Activated CD8-positive, alpha-beta T cell treated with anti-CD3 and anti-CD28 coated beads for 36 hours (primary cell): ENCODE data around the gene HAUS8. TPM values are rescaled to one million over a fixed set of nuclear protein-coding genes. Genes with fewer than 3 reads are reported as not detected.

Experiments
- ATAC-seq: fragments of 200-7000 bp; cut with Tn5 transposase; one replicate; pipeline ENCODE4 v1.10.0; 2021; ENCODE audit warnings: mild to moderate bottlenecking, moderate library complexity
- CTCF ChIA-PET: fragments of 350-600 bp; sonication (Branson Sonifier 250); formaldehyde crosslinking; loops from one replicate; lab custom pipeline; 2021; ENCODE audit warnings: antibody characterized with exemption; lab: Charles Lee
- POLR2A ChIA-PET: fragments of 350-600 bp; sonication (Branson Sonifier 250); formaldehyde crosslinking; loops from one replicate; lab custom pipeline; 2021; ENCODE audit warnings: antibody characterized with exemption; lab: Charles Lee
- DNase-seq: peaks from one replicate; pipeline ENCODE4 v3.0.0-alpha.2; 2020
- H3K27ac Mint-ChIP-seq: one replicate; pipeline ENCODE4 v1.8.0; 2021; ENCODE audit warnings: mild to moderate bottlenecking, mixed read lengths
- H3K27me3 Mint-ChIP-seq: one replicate; pipeline ENCODE4 v1.8.0; 2021; ENCODE audit warnings: mixed read lengths
- H3K36me3 Mint-ChIP-seq: one replicate; pipeline ENCODE4 v1.8.0; 2021; ENCODE audit warnings: low read depth, mixed read lengths
- H3K4me1 Mint-ChIP-seq: one replicate; pipeline ENCODE4 v1.8.0; 2021; ENCODE audit warnings: low read depth, mixed read lengths
- H3K4me3 Mint-ChIP-seq: one replicate; pipeline ENCODE4 v1.8.0; 2021; ENCODE audit warnings: mild to moderate bottlenecking, moderate library complexity, mixed read lengths
- H3K9me3 Mint-ChIP-seq: one replicate; pipeline ENCODE4 v1.8.0; 2021; ENCODE audit warnings: mixed read lengths
- intact Hi-C: fragments of 100-400 bp; cut with micrococcal nuclease; formaldehyde crosslinking; loops from one replicate; pipeline ENCODE4 v1.10.0; 2022
- total RNA-seq, 2 experiments: library from RNA; stranded (reverse); gene quantifications; one replicate each; pipeline ENCODE4 v1.2.3, GENCODE V29; 2021
- TF ChIP-seq, protein P1 (sequence below): fragments of 200-600 bp; IDR thresholded peaks from one replicate; pipeline ENCODE4 v1.8.0; 2022; ENCODE audit warnings: antibody characterized with exemption, mild to moderate bottlenecking

HAUS8 gene
- total RNA-seq, 2 experiments from 2014 or later, result 40.7 to 41.9 TPM

DNA sequence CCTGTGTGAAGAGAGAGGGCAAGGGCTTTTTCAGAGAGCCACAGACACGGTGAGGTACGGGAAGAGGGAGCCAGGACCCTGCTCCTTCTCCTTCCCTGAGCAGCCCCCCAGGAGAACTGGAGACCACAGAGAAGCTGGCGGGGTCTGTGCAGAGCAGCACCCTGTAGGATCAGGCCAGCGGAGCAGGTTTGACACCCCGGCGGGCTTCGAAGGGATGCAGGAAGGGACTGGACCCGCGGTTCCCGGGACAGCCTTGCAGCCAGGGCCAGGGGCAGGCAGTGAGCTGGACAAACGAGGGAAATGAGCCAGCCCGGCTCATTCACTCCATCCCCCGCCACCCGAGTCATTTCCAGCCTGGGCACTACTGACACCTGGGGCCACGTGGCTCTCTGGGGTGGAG is 70.9 kb downstream of the HAUS8 start:
- no peak overlapping the region for H3K27ac Mint-ChIP-seq
- no peaks in the 10 kb centered on the region for H3K36me3 Mint-ChIP-seq
- H3K27me3 Mint-ChIP-seq, result peaks cover 3% of the 10 kb centered on the region
- DNase-seq, result no peak
- no peaks in the 10 kb centered on the region for H3K9me3 Mint-ChIP-seq
- no peaks in the 10 kb centered on the region for H3K4me1 Mint-ChIP-seq
- intact Hi-C loops, result no loop called here
- TF ChIP-seq, protein P1, sequence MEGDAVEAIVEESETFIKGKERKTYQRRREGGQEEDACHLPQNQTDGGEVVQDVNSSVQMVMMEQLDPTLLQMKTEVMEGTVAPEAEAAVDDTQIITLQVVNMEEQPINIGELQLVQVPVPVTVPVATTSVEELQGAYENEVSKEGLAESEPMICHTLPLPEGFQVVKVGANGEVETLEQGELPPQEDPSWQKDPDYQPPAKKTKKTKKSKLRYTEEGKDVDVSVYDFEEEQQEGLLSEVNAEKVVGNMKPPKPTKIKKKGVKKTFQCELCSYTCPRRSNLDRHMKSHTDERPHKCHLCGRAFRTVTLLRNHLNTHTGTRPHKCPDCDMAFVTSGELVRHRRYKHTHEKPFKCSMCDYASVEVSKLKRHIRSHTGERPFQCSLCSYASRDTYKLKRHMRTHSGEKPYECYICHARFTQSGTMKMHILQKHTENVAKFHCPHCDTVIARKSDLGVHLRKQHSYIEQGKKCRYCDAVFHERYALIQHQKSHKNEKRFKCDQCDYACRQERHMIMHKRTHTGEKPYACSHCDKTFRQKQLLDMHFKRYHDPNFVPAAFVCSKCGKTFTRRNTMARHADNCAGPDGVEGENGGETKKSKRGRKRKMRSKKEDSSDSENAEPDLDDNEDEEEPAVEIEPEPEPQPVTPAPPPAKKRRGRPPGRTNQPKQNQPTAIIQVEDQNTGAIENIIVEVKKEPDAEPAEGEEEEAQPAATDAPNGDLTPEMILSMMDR, result no peak
- ATAC-seq, result no peak
- CTCF ChIA-PET, result no interaction called here
- H3K4me3 Mint-ChIP-seq, result no peak overlapping the region
- POLR2A ChIA-PET, result no interaction called here

DNA sequence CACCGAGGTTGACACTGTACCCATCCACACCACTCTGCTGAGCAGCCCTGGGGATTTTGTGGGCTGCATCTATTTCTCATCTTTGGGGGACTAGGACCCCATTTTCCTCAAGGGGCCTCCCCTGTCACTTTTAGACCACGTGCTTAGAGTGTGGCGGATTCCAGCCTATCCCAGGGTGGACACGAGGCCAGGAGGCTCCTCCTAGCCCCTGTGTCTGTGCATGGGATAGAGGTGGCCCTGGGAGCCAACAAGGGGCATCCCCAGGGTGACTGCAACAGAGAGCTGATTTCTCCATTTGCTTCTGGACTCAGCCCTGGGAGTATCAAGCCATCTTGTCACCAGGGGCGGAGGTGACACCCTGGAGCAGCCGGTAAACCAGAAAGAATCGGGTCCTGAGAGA is 72.8 kb downstream of the HAUS8 start:
- TF ChIP-seq, protein P1, result no peak
- Mint-ChIP-seq H3K4me1 (no peaks in the 10 kb centered on the region), H3K27ac (no peak overlapping the region), H3K9me3 (peaks cover 8% of the 10 kb centered on the region), H3K27me3 (peaks cover 10% of the 10 kb centered on the region), H3K36me3 (no peaks in the 10 kb centered on the region), H3K4me3 (no peak overlapping the region)
- ATAC-seq (no peak), DNase-seq (no peak)
- POLR2A ChIA-PET, result no interaction called here
- intact Hi-C loops, result no loop called here
- CTCF ChIA-PET, result no interaction called here

DNA sequence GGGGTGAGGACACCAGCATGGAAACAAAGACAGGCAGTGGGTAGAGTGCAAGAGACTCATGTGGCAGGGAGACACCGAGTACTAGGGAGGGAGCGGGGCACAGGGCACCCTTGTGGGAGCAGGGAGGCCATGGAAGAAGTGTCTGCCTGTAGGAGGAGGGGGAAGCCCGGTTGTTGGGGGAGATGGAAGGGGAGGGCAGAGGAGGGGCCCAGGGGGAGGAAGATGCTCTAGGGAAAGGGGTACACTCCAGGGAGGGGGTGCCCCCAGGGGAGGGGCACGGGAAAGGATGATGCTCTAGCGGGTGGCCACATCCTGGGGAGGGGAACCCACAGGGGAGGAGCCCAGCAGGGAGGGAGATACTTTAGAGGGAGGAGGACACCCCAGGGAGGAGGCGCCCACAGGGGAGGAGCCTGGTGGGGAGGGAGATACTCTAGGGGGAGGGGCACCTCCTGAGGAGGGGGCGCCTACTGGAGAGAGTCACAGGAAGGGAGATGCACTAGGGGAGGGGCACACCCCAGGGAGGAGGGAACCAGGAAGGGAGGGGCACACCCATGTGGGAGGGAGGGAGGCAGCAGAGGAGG is 73.6 kb downstream of the HAUS8 start:
- Mint-ChIP-seq H3K27ac (no peak overlapping the region), H3K4me3 (no peak overlapping the region), H3K9me3 (peaks cover 8% of the 10 kb centered on the region), H3K4me1 (no peaks in the 10 kb centered on the region), H3K27me3 (peaks cover 10% of the 10 kb centered on the region), H3K36me3 (no peaks in the 10 kb centered on the region)
- TF ChIP-seq, protein P1, result no peak
- ATAC-seq, result no peak
- intact Hi-C loops, result no loop called here
- POLR2A ChIA-PET, result no interaction called here
- CTCF ChIA-PET, result no interaction called here
- DNase-seq, result no peak

Other genes with a start within 250 kb of the HAUS8 start
- 10 to 100 TPM; 27.6 to 31.6 TPM for gene SIN3B, start 246.1 kb downstream of the HAUS8 start, total RNA-seq
- gene F2RL3, start 186.5 kb downstream of the HAUS8 start, total RNA-seq, result not detected
- not detected for gene CPAMD8, start 48.6 kb downstream of the HAUS8 start, total RNA-seq
- 100 to 1,000 TPM; 111 to 112 TPM for gene MYO9B, start 325 bp upstream of the HAUS8 start, total RNA-seq
- 10 to 100 TPM; 26.5 to 27.1 TPM for gene USE1, start 139.9 kb upstream of the HAUS8 start, total RNA-seq
- gene OCEL1, start 150.8 kb upstream of the HAUS8 start, total RNA-seq, result 10 to 100 TPM; 20.1 TPM
- gene NR2F6, start 170.5 kb upstream of the HAUS8 start, total RNA-seq, result 1 to 10 TPM; 7.0 TPM
- gene USHBP1, start 189.3 kb upstream of the HAUS8 start, total RNA-seq, result under 1 TPM in 1 of 2 experiments, not detected in 1; 0.29 TPM
- gene BABAM1, start 192.0 kb upstream of the HAUS8 start, total RNA-seq, result 100 to 1,000 TPM; 105 to 106 TPM
- 10 to 100 TPM; 15.9 to 18.4 TPM for gene ANKLE1, start 206.4 kb upstream of the HAUS8 start, total RNA-seq
- 1 to 10 TPM; 5.0 to 6.0 TPM for gene ABHD8, start 228.0 kb upstream of the HAUS8 start, total RNA-seq
- 100 to 1,000 TPM; 101 to 107 TPM for gene MRPL34, start 230.4 kb upstream of the HAUS8 start, total RNA-seq
- 10 to 100 TPM; 25.4 to 33.2 TPM for gene DDA1, start 234.1 kb upstream of the HAUS8 start, total RNA-seq